Skeletal muscle cell (primary cell): ENCODE data around the gene DDX1.
A peak's percentile ranks its signal among the peaks of the same experiment; 100 is the strongest.
"Not testable (repeated sequence)": the region's sequence is repeated elsewhere in the genome, so short reads cannot be mapped to it uniquely, and the experiment has no call there.

Experiments
- DNase-seq: peaks from one replicate; pipeline ENCODE4 v3.0.0-alpha.2; 2010; ENCODE audit warnings: low read depth
- H3K4me3 ChIP-seq: 2 replicates; pipeline ENCODE4 v1.5.1; 2011; ENCODE audit warnings: low read depth, mild to moderate bottlenecking, control low read depth, low read length, moderate library complexity

The DDX1 gene

GRCh38 chr2:15591692-15592463 is at the start of gene DDX1:
TSS of gene DDX1 (plus strand) at chr2:15591868. CDS start at chr2:15591934, 66 bp downstream.
- DNase-seq, result peak; percentile 48
- H3K4me3 ChIP-seq, result peak within 1 kb of the TSS; percentile 87

GRCh38 chr2:15542269-15542668 is 49.4 kb upstream of the DDX1 start:
- not testable (repeated sequence) for H3K4me3 ChIP-seq, DNase-seq

GRCh38 chr2:15543053-15543452 is 48.6 kb upstream of the DDX1 start:
- no peak for DNase-seq
- no peak overlapping the region for H3K4me3 ChIP-seq

GRCh38 chr2:15543541-15543940 is 48.1 kb upstream of the DDX1 start:
- DNase-seq, result no peak
- no peak overlapping the region for H3K4me3 ChIP-seq

GRCh38 chr2:15544227-15544626 is 47.4 kb upstream of the DDX1 start:
- no peak for DNase-seq
- no peak overlapping the region for H3K4me3 ChIP-seq

GRCh38 chr2:15546297-15547098 is 45.2 kb upstream of the DDX1 start:
- no peak for DNase-seq
- no peak overlapping the region for H3K4me3 ChIP-seq

GRCh38 chr2:15547115-15547876 is 44.4 kb upstream of the DDX1 start:
- no peak overlapping the region for H3K4me3 ChIP-seq
- DNase-seq, result no peak

GRCh38 chr2:15548974-15549373 is 42.7 kb upstream of the DDX1 start:
- no peak overlapping the region for H3K4me3 ChIP-seq
- no peak for DNase-seq

- no peak overlapping the region for H3K4me3 ChIP-seq
- no peak for DNase-seq
These were observed 38.1 kb upstream of the DDX1 start for GRCh38 chr2:15553519-15553918.

GRCh38 chr2:15553951-15554350 is 37.7 kb upstream of the DDX1 start:
- H3K4me3 ChIP-seq, result no peak overlapping the region
- no peak for DNase-seq

- no peak overlapping the region for H3K4me3 ChIP-seq
- no peak for DNase-seq
These were observed 37.0 kb upstream of the DDX1 start for GRCh38 chr2:15554525-15555218.

- no peak overlapping the region for H3K4me3 ChIP-seq
These were observed 35.9 kb upstream of the DDX1 start for GRCh38 chr2:15555760-15556193.

GRCh38 chr2:15556311-15556930 is 35.2 kb upstream of the DDX1 start:
- DNase-seq, result no peak
- H3K4me3 ChIP-seq, result no peak overlapping the region

More at GRCh38 chr2:15555760-15556193, 35.9 kb upstream of the DDX1 start:
- no peak for DNase-seq

- no peak overlapping the region for H3K4me3 ChIP-seq
- no peak for DNase-seq
These were observed 33.8 kb upstream of the DDX1 start for GRCh38 chr2:15557887-15558311.

- no peak for DNase-seq
- peak overlapping the region; percentile 96 for H3K4me3 ChIP-seq
These were observed 32.1 kb upstream of the DDX1 start for GRCh38 chr2:15559379-15560139.

- DNase-seq, result no peak
- H3K4me3 ChIP-seq, result peak overlapping the region; percentile 96
These were observed 31.3 kb upstream of the DDX1 start for GRCh38 chr2:15560140-15560987.

- H3K4me3 ChIP-seq, result peak within 1 kb of the TSS; percentile 96
- peak; percentile 61 for DNase-seq
These were observed 30.6 kb upstream of the DDX1 start, which contains the start of gene NBAS for GRCh38 chr2:15560988-15561573. TSS of gene NBAS (minus strand) at chr2:15561334. CDS start at chr2:15561304, 30 bp downstream.
